H9 (cell line): ENCODE results near the gene EFHD2. TPM values are rescaled to one million over a fixed set of nuclear protein-coding genes. Genes with fewer than 3 reads are reported as not detected.

Source experiments
- DNase-seq: peaks from one replicate; pipeline ENCODE4 v3.0.0-alpha.2; 2017
- H2AFZ ChIP-seq: one replicate; pipeline ENCODE4 v1.6.1; 2013; ENCODE audit warnings: mild to moderate bottlenecking, low read length, control low read depth, moderate library complexity
- H2AK5ac ChIP-seq: 2 replicates; pipeline ENCODE4 v1.6.1; 2013; ENCODE audit warnings: low read length, control low read depth, mixed read lengths; ENCODE audit not compliant: insufficient read length
- H2BK120ac ChIP-seq: one replicate; pipeline ENCODE4 v1.6.1; 2013; ENCODE audit warnings: low read depth, mild to moderate bottlenecking, low read length, control low read depth, inconsistent platforms; ENCODE audit not compliant: poor library complexity, severe bottlenecking
- H2BK12ac ChIP-seq: 2 replicates; pipeline ENCODE4 v1.6.1; 2013; ENCODE audit warnings: low read length, control low read depth, mixed read lengths, low read depth; ENCODE audit not compliant: insufficient read length
- H2BK15ac ChIP-seq: 2 replicates; pipeline ENCODE4 v1.6.1; 2013; ENCODE audit warnings: low read depth, low read length, control low read depth
- H2BK20ac ChIP-seq: one replicate; pipeline ENCODE4 v1.6.1; 2013; ENCODE audit warnings: low read depth, mild to moderate bottlenecking, low read length, control low read depth, inconsistent platforms; ENCODE audit not compliant: poor library complexity, severe bottlenecking
- H2BK5ac ChIP-seq: 2 replicates; pipeline ENCODE4 v1.6.1; 2013; ENCODE audit warnings: low read length, control low read depth, mixed read lengths; ENCODE audit not compliant: insufficient read length
- H3K14ac ChIP-seq: 2 replicates; pipeline ENCODE4 v1.6.1; 2013; ENCODE audit warnings: low read length, control low read depth; ENCODE audit not compliant: insufficient read depth
- H3K18ac ChIP-seq: 2 replicates; pipeline ENCODE4 v1.6.1; 2013; ENCODE audit warnings: low read depth, mild to moderate bottlenecking, mixed read lengths, low read length, control low read depth; ENCODE audit not compliant: insufficient read length
- H3K23ac ChIP-seq: 2 replicates; pipeline ENCODE4 v1.6.1; 2013; ENCODE audit warnings: low read length, control low read depth, mixed read lengths, low read depth; ENCODE audit not compliant: insufficient read length
- H3K23me2 ChIP-seq: 2 replicates; pipeline ENCODE4 v1.6.1; 2013; ENCODE audit warnings: low read depth, mild to moderate bottlenecking, mixed read lengths, low read length, control low read depth; ENCODE audit not compliant: insufficient read length, poor library complexity, severe bottlenecking
- H3K27ac ChIP-seq: 2 replicates; pipeline ENCODE4 v1.5.1; 2013; ENCODE audit warnings: low read length, control low read depth, mixed read lengths, low read depth; ENCODE audit not compliant: insufficient read length
- H3K27me3 ChIP-seq: 2 replicates; pipeline ENCODE4 v1.6.1; 2013; ENCODE audit warnings: low read length, control low read depth, inconsistent platforms; ENCODE audit not compliant: insufficient read depth
- H3K4ac ChIP-seq: 2 replicates; pipeline ENCODE4 v1.6.1; 2013; ENCODE audit warnings: low read depth, mild to moderate bottlenecking, control low read depth, inconsistent platforms, low read length, moderate library complexity
- H3K4me1 ChIP-seq: 2 replicates; pipeline ENCODE4 v1.6.1; 2013; ENCODE audit warnings: low read length, control low read depth, inconsistent platforms; ENCODE audit not compliant: insufficient read depth
- H3K4me2 ChIP-seq: 2 replicates; pipeline ENCODE4 v1.6.1; 2013; ENCODE audit warnings: low read length, control low read depth, mixed read lengths; ENCODE audit not compliant: insufficient read length, insufficient read depth
- H3K56ac ChIP-seq: 2 replicates; pipeline ENCODE4 v1.6.1; 2013; ENCODE audit warnings: low read depth, mild to moderate bottlenecking, mixed read lengths, low read length, control low read depth; ENCODE audit not compliant: insufficient read length
- H3K79me1 ChIP-seq: 2 replicates; pipeline ENCODE4 v1.6.1; 2013; ENCODE audit warnings: low read depth, mild to moderate bottlenecking, moderate library complexity, low read length, control low read depth, inconsistent platforms; ENCODE audit not compliant: insufficient read depth, poor library complexity, severe bottlenecking
- H3K79me2 ChIP-seq: 2 replicates; pipeline ENCODE4 v1.6.1; 2013; ENCODE audit warnings: low read length, control low read depth, inconsistent platforms; ENCODE audit not compliant: insufficient read depth
- H3K9ac ChIP-seq: 2 replicates; pipeline ENCODE4 v1.6.1; 2013; ENCODE audit warnings: low read length, control low read depth, mixed read lengths; ENCODE audit not compliant: insufficient read length; ENCODE audit errors: extremely low read depth
- H3K9me3 ChIP-seq: one replicate; pipeline ENCODE4 v1.6.1; 2013; ENCODE audit warnings: low read depth, low read length, inconsistent platforms; ENCODE audit not compliant: control insufficient read depth
- H3T11ph ChIP-seq: one replicate; pipeline ENCODE4 v1.6.1; 2013; ENCODE audit warnings: mild to moderate bottlenecking, low read length, control low read depth, inconsistent platforms
- H4K20me1 ChIP-seq: one replicate; pipeline ENCODE4 v1.6.1; 2013; ENCODE audit not compliant: control insufficient read depth, insufficient read length, insufficient read depth
- H4K5ac ChIP-seq: 2 replicates; pipeline ENCODE4 v1.6.1; 2013; ENCODE audit warnings: low read depth, mild to moderate bottlenecking, mixed read lengths, low read length, control low read depth; ENCODE audit not compliant: insufficient read length
- H4K8ac ChIP-seq: replicated peaks from 2 replicates; pipeline ENCODE4 v1.6.1; 2013; ENCODE audit warnings: low read length, control low read depth, mixed read lengths, low read depth; ENCODE audit not compliant: insufficient read length
- H4K91ac ChIP-seq: 2 replicates; pipeline ENCODE4 v1.6.1; 2013; ENCODE audit warnings: low read depth, mild to moderate bottlenecking, moderate library complexity, mixed read lengths, low read length, control low read depth; ENCODE audit not compliant: insufficient read length
- H3K27ac Mint-ChIP-seq, 3 experiments: 2 replicates in 2 of 3; 3 replicates in 1 of 3; pipeline ENCODE4 v1.8.0; 2020 to 2021; ENCODE audit warnings: mixed read lengths in 3 of 3, mild to moderate bottlenecking in 1 of 3, moderate library complexity in 1 of 3
- H3K27me3 Mint-ChIP-seq: 2 replicates; pipeline ENCODE4 v1.8.0; 2021; ENCODE audit warnings: low read depth, mild to moderate bottlenecking, moderate library complexity, mixed read lengths
- H3K36me3 Mint-ChIP-seq, 3 experiments: 2 replicates in 2 of 3; 3 replicates in 1 of 3; pipeline ENCODE4 v1.8.0; 2020 to 2021; ENCODE audit warnings: low read depth in 3 of 3, mixed read lengths in 3 of 3; ENCODE audit not compliant: insufficient read depth in 1 of 3
- H3K4me1 Mint-ChIP-seq, 2 experiments: 2 replicates each; pipeline ENCODE4 v1.8.0; 2020; ENCODE audit warnings: mixed read lengths in 2 of 2
- H3K4me3 Mint-ChIP-seq, 2 experiments: 2 replicates in 1 of 2; 3 replicates in 1 of 2; pipeline ENCODE4 v1.8.0; 2020 to 2021; ENCODE audit warnings: mild to moderate bottlenecking in 2 of 2, mixed read lengths in 2 of 2, moderate library complexity in 1 of 2
- H3K9me3 Mint-ChIP-seq, 2 experiments: 2 replicates in 1 of 2; 3 replicates in 1 of 2; pipeline ENCODE4 v1.8.0; 2020; ENCODE audit warnings: mild to moderate bottlenecking in 2 of 2, mixed read lengths in 2 of 2, moderate library complexity in 1 of 2
- WGBS: extraction: QIAGEN DNeasy Blood & Tissue Kit; methylation state at CpG from one replicate; pipeline ENCODE4 v1.1.7; 2013; ENCODE audit warnings: missing lambda C conversion rate, low lambda C conversion rate, mixed read lengths; ENCODE audit not compliant: insufficient read length; ENCODE audit errors: extremely low coverage; 5-methylcytosine and 5-hydroxymethylcytosine counted together
- total RNA-seq: library from RNA; stranded (reverse); gene quantifications from 2 replicates; pipeline ENCODE4 v1.2.1, GENCODE V29; 2021
- TF ChIP-seq, protein P1 (sequence below): fragments of 200-600 bp; sonication (generic); conservative IDR thresholded peaks from 3 replicates; pipeline ENCODE4 v1.8.0; 2021; ENCODE audit warnings: antibody characterized with exemption, mild to moderate bottlenecking

Gene EFHD2
- total RNA-seq, 1 experiment from 2014 or later: 16.5 TPM

DNA sequence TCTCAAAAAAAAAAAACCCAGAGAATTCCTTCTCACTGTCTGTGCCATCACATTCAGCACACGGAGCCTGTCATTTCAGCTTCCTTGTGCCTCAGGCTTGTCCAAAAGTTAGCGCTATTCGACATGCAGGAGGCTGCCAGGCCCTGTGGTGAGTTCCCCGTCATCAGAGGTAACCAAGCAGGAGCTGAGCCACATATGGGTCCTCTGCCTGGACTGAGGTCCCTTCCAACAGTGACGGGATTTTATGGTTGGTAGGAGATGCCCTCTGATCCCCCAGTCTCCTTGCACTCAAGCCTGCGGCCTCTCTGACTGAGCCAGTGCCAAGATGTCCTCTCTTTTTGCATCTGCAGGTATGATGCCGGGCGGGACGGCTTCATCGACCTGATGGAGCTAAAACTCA, 15.8 kb downstream of the EFHD2 start:
- H3K4ac ChIP-seq: no peak overlapping the region
- no peak overlapping the region for H3T11ph ChIP-seq
- no peak overlapping the region for H3K23ac ChIP-seq
- no peak overlapping the region for H3K4me2 ChIP-seq
- no peak overlapping the region for H3K56ac ChIP-seq
- Mint-ChIP-seq H3K4me3 (no peak overlapping the region), H3K9me3 (peaks cover 5 to 6% of the 10 kb centered on the region in 2 experiments), H3K27me3 (peaks cover 2% of the 10 kb centered on the region; the same call in 1 of the 2 replicates), H3K36me3 (peaks cover 4 to 10% (median 10%) of the 10 kb centered on the region in 3 experiments; a peak in 6 of 7 replicates), H3K4me1 (peaks cover 8 to 12% of the 10 kb centered on the region in 2 experiments), H3K27ac (no peak overlapping the region)
- H3K23me2 ChIP-seq: no peaks in the 10 kb centered on the region
- H4K20me1 ChIP-seq: no peaks in the 10 kb centered on the region
- H3K14ac ChIP-seq: no peak overlapping the region
- H2BK120ac ChIP-seq: no peak overlapping the region
- no peak overlapping the region for H3K27ac ChIP-seq
- H2BK20ac ChIP-seq: no peak overlapping the region
- DNase-seq: no peak
- no peaks in the 10 kb centered on the region for H3K9me3 ChIP-seq
- H3K9ac ChIP-seq: no peak overlapping the region
- H2BK12ac ChIP-seq: no peak overlapping the region
- no peak overlapping the region for H3K18ac ChIP-seq
- H2AK5ac ChIP-seq: no peak overlapping the region
- no peak overlapping the region for H2AFZ ChIP-seq
- H4K5ac ChIP-seq: no peak overlapping the region
- no peaks in the 10 kb centered on the region for H3K27me3 ChIP-seq
- no peaks in the 10 kb centered on the region for H3K79me2 ChIP-seq
- TF ChIP-seq, protein P1, sequence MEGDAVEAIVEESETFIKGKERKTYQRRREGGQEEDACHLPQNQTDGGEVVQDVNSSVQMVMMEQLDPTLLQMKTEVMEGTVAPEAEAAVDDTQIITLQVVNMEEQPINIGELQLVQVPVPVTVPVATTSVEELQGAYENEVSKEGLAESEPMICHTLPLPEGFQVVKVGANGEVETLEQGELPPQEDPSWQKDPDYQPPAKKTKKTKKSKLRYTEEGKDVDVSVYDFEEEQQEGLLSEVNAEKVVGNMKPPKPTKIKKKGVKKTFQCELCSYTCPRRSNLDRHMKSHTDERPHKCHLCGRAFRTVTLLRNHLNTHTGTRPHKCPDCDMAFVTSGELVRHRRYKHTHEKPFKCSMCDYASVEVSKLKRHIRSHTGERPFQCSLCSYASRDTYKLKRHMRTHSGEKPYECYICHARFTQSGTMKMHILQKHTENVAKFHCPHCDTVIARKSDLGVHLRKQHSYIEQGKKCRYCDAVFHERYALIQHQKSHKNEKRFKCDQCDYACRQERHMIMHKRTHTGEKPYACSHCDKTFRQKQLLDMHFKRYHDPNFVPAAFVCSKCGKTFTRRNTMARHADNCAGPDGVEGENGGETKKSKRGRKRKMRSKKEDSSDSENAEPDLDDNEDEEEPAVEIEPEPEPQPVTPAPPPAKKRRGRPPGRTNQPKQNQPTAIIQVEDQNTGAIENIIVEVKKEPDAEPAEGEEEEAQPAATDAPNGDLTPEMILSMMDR: no peak
- H2BK5ac ChIP-seq: no peak overlapping the region
- no peak overlapping the region for H4K8ac ChIP-seq
- H4K91ac ChIP-seq: no peak overlapping the region
- no CpG with 5 or more reads among the region's 10 CpGs for WGBS
- no peak overlapping the region for H2BK15ac ChIP-seq
- no peaks in the 10 kb centered on the region for H3K79me1 ChIP-seq
- H3K4me1 ChIP-seq: no peaks in the 10 kb centered on the region
